ENCODE data around the gene SLC18B1.

- TF ChIP-seq EP300 (IDR thresholded peaks at IDR 0.05) (no peak), POLR2A (IDR thresholded peaks at IDR 0.05) (no peak)
Measured at GRCh38 chr6:132832891-132833290, 34.5 kb upstream of the SLC18B1 start.
